IMR-90 (cell line): ENCODE data around the gene NAA15. TPM values are rescaled to one million over a fixed set of nuclear protein-coding genes. Genes with fewer than 3 reads are reported as not detected.

Experiments
- ATAC-seq: fragments of 200-7000 bp; cut with Tn5 transposase; 2 replicates; pipeline ENCODE4 v1.9.1; 2020; ENCODE audit warnings: low read depth, mild to moderate bottlenecking, moderate library complexity
- BruUV-seq: library from RNA; stranded (reverse); fragments of 400-500 nt; replicated peaks from 2 replicates; lab custom pipeline; 2021; lab: Mats Ljungman, UMichigan
- CTCF ChIA-PET: fragments of 300-600 bp; formaldehyde crosslinking; extraction: SDS; loops from one replicate; lab custom pipeline; 2021; ENCODE audit warnings: antibody characterized with exemption; lab: Yijun Ruan, JAX
- POLR2A ChIA-PET: fragments of 300-600 bp; sonication (Branson Sonifier 250); formaldehyde crosslinking; loops from one replicate; lab custom pipeline; 2022; ENCODE audit warnings: antibody characterized with exemption; ENCODE audit not compliant: unreplicated experiment; lab: Charles Lee
- DNase-seq: peaks from one replicate; pipeline ENCODE4 v3.0.0; 2013
- H2AFZ ChIP-seq: replicated peaks from 2 replicates; pipeline ENCODE3; 2013; ENCODE audit warnings: low read length, mild to moderate bottlenecking; ENCODE audit not compliant: poor library complexity
- H2AK5ac ChIP-seq: 2 replicates; pipeline ENCODE4 v1.6.1; 2013; ENCODE audit warnings: low read depth, low read length, inconsistent platforms
- H2AK9ac ChIP-seq: replicated peaks from 2 replicates; pipeline ENCODE3; 2013; ENCODE audit warnings: mild to moderate bottlenecking, low read depth, low read length, moderate library complexity; ENCODE audit not compliant: poor library complexity
- H2BK120ac ChIP-seq: 2 replicates; pipeline ENCODE4 v1.6.1; 2013; ENCODE audit warnings: low read depth, low read length, inconsistent platforms
- H2BK15ac ChIP-seq: 3 replicates; pipeline ENCODE4 v1.6.1; 2013; ENCODE audit warnings: low read depth, low read length, inconsistent platforms
- H2BK20ac ChIP-seq: 2 replicates; pipeline ENCODE4 v1.6.1; 2013; ENCODE audit warnings: low read depth, mild to moderate bottlenecking, inconsistent platforms, low read length, moderate library complexity
- H2BK5ac ChIP-seq: 2 replicates; pipeline ENCODE4 v1.6.1; 2013; ENCODE audit warnings: mild to moderate bottlenecking, low read depth, low read length, inconsistent platforms; ENCODE audit not compliant: poor library complexity, severe bottlenecking
- H3K14ac ChIP-seq: replicated peaks from 2 replicates; pipeline ENCODE4 v1.6.1; 2013; ENCODE audit warnings: low read depth, low read length, inconsistent platforms
- H3K18ac ChIP-seq: 2 replicates; pipeline ENCODE4 v1.6.1; 2013; ENCODE audit warnings: low read depth, low read length, control low read depth
- H3K23ac ChIP-seq: 2 replicates; pipeline ENCODE4 v1.6.1; 2013; ENCODE audit warnings: low read depth, low read length, inconsistent platforms
- H3K27ac ChIP-seq: 2 replicates; pipeline ENCODE4 v1.5.1; 2013; ENCODE audit warnings: mild to moderate bottlenecking, control low read depth, low read length; ENCODE audit not compliant: insufficient read depth
- H3K27me3 ChIP-seq: 2 replicates; pipeline ENCODE4 v1.6.1; 2013; ENCODE audit warnings: low read length; ENCODE audit not compliant: control insufficient read depth, insufficient read depth
- H3K36me3 ChIP-seq: 2 replicates; pipeline ENCODE4 v1.6.1; 2013; ENCODE audit warnings: low read length, mixed read lengths; ENCODE audit not compliant: control insufficient read depth, insufficient read depth
- H3K4ac ChIP-seq: 2 replicates; pipeline ENCODE4 v1.6.1; 2013; ENCODE audit warnings: low read depth, low read length, inconsistent platforms
- H3K4me1 ChIP-seq: 2 replicates; pipeline ENCODE4 v1.6.1; 2013; ENCODE audit warnings: low read length, mixed read lengths; ENCODE audit not compliant: control insufficient read depth, insufficient read depth
- H3K4me2 ChIP-seq: 2 replicates; pipeline ENCODE4 v1.6.1; 2013; ENCODE audit warnings: low read depth, mild to moderate bottlenecking, control low read depth, low read length, moderate library complexity
- H3K4me3 ChIP-seq: 2 replicates; pipeline ENCODE4 v1.5.1; 2013; ENCODE audit warnings: low read depth, mild to moderate bottlenecking, control low read depth, low read length, moderate library complexity; ENCODE audit not compliant: insufficient read depth
- H3K56ac ChIP-seq: 2 replicates; pipeline ENCODE4 v1.6.1; 2013; ENCODE audit warnings: low read length, inconsistent platforms; ENCODE audit not compliant: insufficient read depth; ENCODE audit errors: extremely low read depth
- H3K79me1 ChIP-seq, 2 experiments: 2 replicates each; pipeline ENCODE4 v1.6.1; 2013; ENCODE audit warnings: low read length in 2 of 2, inconsistent platforms in 1 of 2, low read depth in 1 of 2
- H3K9ac ChIP-seq: 2 replicates; pipeline ENCODE4 v1.6.1; 2013; ENCODE audit warnings: low read depth, low read length, control low read depth
- H3K9me1 ChIP-seq: 2 replicates; pipeline ENCODE4 v1.6.1; 2013; ENCODE audit warnings: low read length, inconsistent platforms; ENCODE audit not compliant: insufficient read depth
- H3K9me3 ChIP-seq: 2 replicates; pipeline ENCODE4 v1.6.1; 2013; ENCODE audit warnings: low read length; ENCODE audit not compliant: control insufficient read depth, insufficient read depth
- H4K20me1 ChIP-seq: 2 replicates; pipeline ENCODE4 v1.6.1; 2013; ENCODE audit warnings: low read length, inconsistent platforms; ENCODE audit not compliant: insufficient read depth
- H4K5ac ChIP-seq: 2 replicates; pipeline ENCODE4 v1.6.1; 2013; ENCODE audit warnings: mild to moderate bottlenecking, low read depth, low read length, control low read depth
- H4K8ac ChIP-seq, 2 experiments: 2 replicates each; pipeline ENCODE4 v1.6.1; 2013; ENCODE audit warnings: low read depth in 2 of 2, low read length in 2 of 2, control low read depth in 1 of 2, inconsistent platforms in 1 of 2
- H4K91ac ChIP-seq: 2 replicates; pipeline ENCODE4 v1.6.1; 2013; ENCODE audit warnings: low read depth, low read length, inconsistent platforms; ENCODE audit not compliant: insufficient read depth
- NFE2L2 ChIP-seq: fragments of 150-350 bp; IDR thresholded peaks from 2 replicates; pipeline ENCODE4 v1.6.1; 2016; ENCODE audit warnings: low read depth, mild to moderate bottlenecking, low read length
- WGBS, 2 experiments: methylation state at CpG; one replicate each; pipeline versions ENCODE4 v1.1.5 to v1.1.7; 2013; ENCODE audit warnings: missing lambda C conversion rate in 2 of 2; ENCODE audit not compliant: insufficient read length in 1 of 2; ENCODE audit errors: extremely low coverage in 2 of 2; 5-methylcytosine and 5-hydroxymethylcytosine counted together
- dilution Hi-C: fragments of 300-500 bp; cut with HindIII; formaldehyde crosslinking; loops from one replicate; pipeline ENCODE4 v1.14.3; 2018; ENCODE audit warnings: low sequenced_read_pairs; ENCODE audit not compliant: unreplicated experiment
- in situ Hi-C: fragments of 300-500 bp; cut with MboI; formaldehyde crosslinking; loops from 3 replicates; pipeline ENCODE4 v1.14.3; 2019; ENCODE audit warnings: low sequenced_read_pairs, inconsistent platforms, mixed read lengths
- intact Hi-C: fragments of 100-400 bp; cut with micrococcal nuclease; formaldehyde crosslinking; loops from 2 replicates; pipeline ENCODE4 v1.10.0; 2022
- polyA plus RNA-seq, 3 experiments: library from polyadenylated mRNA; depleted of rRNA; stranded (reverse); fragments of >200 nt; gene quantifications; 2 replicates each; pipeline ENCODE4 v1.2.3, GENCODE V29; 2012; ENCODE audit warnings: low replicate concordance in 1 of 3
- total RNA-seq: library from RNA; depleted of rRNA; stranded (reverse); fragments of >200 nt; gene quantifications from 2 replicates; pipeline ENCODE4 v1.2.3, GENCODE V29; 2012

NAA15 gene
- total and polyA plus RNA-seq, 2 of the 4 experiments (the other 2 are of a cell fraction): 11.0 to 43.4 TPM

DNA sequence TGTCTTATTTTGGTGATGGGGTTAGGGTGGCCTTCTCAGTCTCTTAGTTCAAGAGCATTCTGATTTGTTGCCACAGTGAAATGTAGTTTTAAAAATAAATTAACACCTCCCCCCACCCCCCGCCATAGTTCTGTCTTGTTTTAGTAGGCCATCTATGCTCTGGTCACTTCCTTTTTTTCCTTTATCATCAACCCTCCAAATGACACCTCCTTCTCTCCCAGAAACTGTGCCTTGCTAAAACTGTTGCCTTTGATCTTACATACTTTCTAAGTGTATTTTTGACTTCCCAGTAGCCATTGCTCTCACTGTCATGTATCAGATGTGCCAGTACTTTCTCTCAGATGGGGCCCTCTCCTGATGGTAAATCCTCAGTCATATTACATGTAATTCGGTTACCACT, 15.4 kb downstream of the NAA15 start:
- Histone ChIP-seq H3K79me1 (peaks cover 0 to 37% of the 10 kb centered on the region in 2 experiments; a peak in 2 of 4 replicates), H3K18ac (no peak overlapping the region), H3K23ac (no peak overlapping the region), H3K4me3 (no peak overlapping the region), H2BK20ac (no peak overlapping the region), H3K14ac (no peak overlapping the region), H4K91ac (no peak overlapping the region), H4K8ac (no peak overlapping the region), H3K36me3 (no peaks in the 10 kb centered on the region), H3K4me2 (no peak overlapping the region), H2BK5ac (no peak overlapping the region), H2BK120ac (no peak overlapping the region), H3K27ac (no peak overlapping the region), H4K5ac (no peak overlapping the region), H2AK5ac (no peak overlapping the region), H4K20me1 (peaks cover 67% of the 10 kb centered on the region), H3K56ac (no peak overlapping the region), H3K4me1 (peaks cover 3% of the 10 kb centered on the region; the same call in 1 of the 2 replicates), H3K4ac (no peak overlapping the region), H2BK15ac (no peak overlapping the region), H3K9ac (no peak overlapping the region), H2AFZ (no peak overlapping the region), H3K27me3 (no peaks in the 10 kb centered on the region), H2AK9ac (no peak overlapping the region), H3K9me1 (no peaks in the 10 kb centered on the region), H3K9me3 (no peaks in the 10 kb centered on the region)
- BruUV-seq: no TSS peak
- no CpG with 5 or more reads among the region's 2 CpGs for WGBS, 2 experiments
- ChIA-PET POLR2A (no interaction called here), CTCF (interaction anchor here (0.9 kb wide), 1 partner anchor 15 kb away, joined by 3 read pairs; the partner anchor contains the start of gene NAA15)
- in situ Hi-C loops (no loop called here), intact Hi-C loops (loop anchor here (5.0 kb wide), 1 partner anchor 36 kb away; no protein-coding TSS in a partner anchor), dilution Hi-C loops (no loop called here)
- DNase-seq: no peak
- ATAC-seq: no peak
- TF ChIP-seq NFE2L2: no peak
